GM12873 (cell line): ENCODE data around the gene GPC3.

Source experiments
- CTCF ChIP-seq: IDR thresholded peaks from 2 replicates; pipeline ENCODE4 v1.5.1; 2012; ENCODE audit warnings: low read depth, mild to moderate bottlenecking, moderate library complexity, low read length, control low read depth; ENCODE audit not compliant: insufficient read depth; ENCODE audit errors: missing control alignments

GPC3 gene

GRCh38 chrX:133610056-133610455, 375.3 kb downstream of the GPC3 start:
- no peak for TF ChIP-seq CTCF

GRCh38 chrX:133609166-133609565, 376.2 kb downstream of the GPC3 start:
- no peak for TF ChIP-seq CTCF

- TF ChIP-seq CTCF, result no peak
Observed at GRCh38 chrX:133608406-133608805, 377.0 kb downstream of the GPC3 start.

- TF ChIP-seq CTCF, result no peak
Observed at GRCh38 chrX:133607419-133608348, 377.7 kb downstream of the GPC3 start.

GRCh38 chrX:133606990-133607389, 378.4 kb downstream of the GPC3 start:
- TF ChIP-seq CTCF, result no peak

- TF ChIP-seq CTCF, result no peak
Observed at GRCh38 chrX:133604801-133605200, 380.6 kb downstream of the GPC3 start.

- TF ChIP-seq CTCF, result no peak
Observed at GRCh38 chrX:133602881-133603280, 382.5 kb downstream of the GPC3 start.
